Activated CD8-positive, alpha-beta T cell treated with anti-CD3 and anti-CD28 coated beads, Interleukin-2, amount 10 ng/mL, durations not matched to agents 7 days and 5 days (primary cell): Measurements from ENCODE around the gene DTNA. TPM values are rescaled to one million over a fixed set of nuclear protein-coding genes. Genes with fewer than 3 reads are reported as not detected.

Experiments
- ATAC-seq: fragments of 150-1000 bp; cut with Tn5 transposase; one replicate; pipeline ENCODE4 v1.10.0; 2021; ENCODE audit warnings: moderate library complexity
- CTCF ChIA-PET: fragments of 350-600 bp; sonication (Branson Sonifier 250); formaldehyde crosslinking; loops from one replicate; lab custom pipeline; 2021; ENCODE audit warnings: antibody characterized with exemption; lab: Charles Lee
- POLR2A ChIA-PET: fragments of 350-600 bp; sonication (Branson Sonifier 250); formaldehyde crosslinking; loops from one replicate; lab custom pipeline; 2021; ENCODE audit warnings: antibody characterized with exemption; lab: Charles Lee
- DNase-seq: peaks from one replicate; pipeline ENCODE4 v3.0.0-alpha.2; 2020
- H3K27ac Mint-ChIP-seq: one replicate; pipeline ENCODE4 v1.8.0; 2021; ENCODE audit warnings: mild to moderate bottlenecking, mixed read lengths
- H3K27me3 Mint-ChIP-seq: one replicate; pipeline ENCODE4 v1.8.0; 2021; ENCODE audit warnings: low read depth, mixed read lengths
- H3K36me3 Mint-ChIP-seq: one replicate; pipeline ENCODE4 v1.8.0; 2021; ENCODE audit warnings: low read depth, mixed read lengths
- H3K4me1 Mint-ChIP-seq: one replicate; pipeline ENCODE4 v1.8.0; 2021; ENCODE audit warnings: low read depth, mixed read lengths
- H3K4me3 Mint-ChIP-seq: one replicate; pipeline ENCODE4 v1.8.0; 2021; ENCODE audit warnings: mild to moderate bottlenecking, mixed read lengths
- H3K9me3 Mint-ChIP-seq: one replicate; pipeline ENCODE4 v1.8.0; 2022; ENCODE audit warnings: mixed read lengths; ENCODE audit not compliant: insufficient read depth
- total RNA-seq, 2 experiments: library from RNA; stranded (reverse); gene quantifications; one replicate each; pipeline ENCODE4 v1.2.3, GENCODE V29; 2021

Gene DTNA
- total RNA-seq, 2 experiments from 2014 or later: not detected

GRCh38 chr18:34932792-34933466, 222.8 kb downstream of the DTNA start:
- no peak for ATAC-seq
- CTCF ChIA-PET: interaction anchor here (0.7 kb wide), 1 partner anchor 183 kb away, joined by 4 read pairs; no protein-coding TSS in a partner anchor
- DNase-seq: no peak
- no peaks in the 10 kb centered on the region for H3K9me3 Mint-ChIP-seq
- POLR2A ChIA-PET: no interaction called here
- no peak overlapping the region for H3K27ac Mint-ChIP-seq
- peaks cover 2% of the 10 kb centered on the region for H3K27me3 Mint-ChIP-seq
- H3K36me3 Mint-ChIP-seq: no peaks in the 10 kb centered on the region
- no peaks in the 10 kb centered on the region for H3K4me1 Mint-ChIP-seq
- H3K4me3 Mint-ChIP-seq: no peak overlapping the region

- Mint-ChIP-seq H3K27ac (no peak overlapping the region), H3K4me3 (no peak overlapping the region), H3K4me1 (no peaks in the 10 kb centered on the region), H3K27me3 (peaks cover 2% of the 10 kb centered on the region), H3K9me3 (no peaks in the 10 kb centered on the region), H3K36me3 (no peaks in the 10 kb centered on the region)
- ATAC-seq (no peak), DNase-seq (no peak)
- CTCF ChIA-PET: no interaction called here
- POLR2A ChIA-PET: no interaction called here
These were observed 224.0 kb downstream of the DTNA start for GRCh38 chr18:34933909-34934661.

GRCh38 chr18:34936772-34937171, 226.7 kb downstream of the DTNA start:
- Mint-ChIP-seq H3K9me3 (no peaks in the 10 kb centered on the region), H3K27ac (no peak overlapping the region), H3K4me1 (no peaks in the 10 kb centered on the region), H3K36me3 (no peaks in the 10 kb centered on the region), H3K4me3 (no peak overlapping the region), H3K27me3 (peaks cover 6% of the 10 kb centered on the region)
- ChIA-PET CTCF (no interaction called here), POLR2A (no interaction called here)
- ATAC-seq: no peak
- no peak for DNase-seq

GRCh38 chr18:34938090-34938489, 228.0 kb downstream of the DTNA start:
- CTCF ChIA-PET: no interaction called here
- POLR2A ChIA-PET: no interaction called here
- H3K4me3 Mint-ChIP-seq: no peak overlapping the region
- H3K27me3 Mint-ChIP-seq: peaks cover 14% of the 10 kb centered on the region
- no peak overlapping the region for H3K27ac Mint-ChIP-seq
- ATAC-seq: no peak
- no peaks in the 10 kb centered on the region for H3K4me1 Mint-ChIP-seq
- no peak for DNase-seq
- H3K36me3 Mint-ChIP-seq: no peaks in the 10 kb centered on the region
- no peaks in the 10 kb centered on the region for H3K9me3 Mint-ChIP-seq
